WI38 (cell line): ENCODE data around the gene AURKAIP1.

Source experiments
- H3K4me3 ChIP-seq: 2 replicates; pipeline ENCODE4 v1.5.1; 2011; ENCODE audit warnings: low read depth, mild to moderate bottlenecking, control low read depth, low read length
- CTCF ChIP-seq: IDR thresholded peaks from 2 replicates; pipeline ENCODE4 v1.5.1; 2012; ENCODE audit warnings: low read depth, mild to moderate bottlenecking, control low read depth, low read length

Gene AURKAIP1

GRCh38 chr1:1374929-1375662 is at the start of gene AURKAIP1:
Gene AURKAIP1, minus strand, starts transcription at chr1:1375207. Its CDS starts 451 bp downstream, at chr1:1374756.
- peak; percentile 27; the same call in 1 of the 2 replicates for TF ChIP-seq CTCF
- H3K4me3 ChIP-seq, result peak within 1 kb of the TSS; percentile 89

GRCh38 chr1:1424707-1425106 is 49.7 kb upstream of the AURKAIP1 start:
- TF ChIP-seq CTCF, result no peak
- H3K4me3 ChIP-seq, result no peak overlapping the region

GRCh38 chr1:1423245-1423597 is 48.2 kb upstream of the AURKAIP1 start:
- H3K4me3 ChIP-seq, result no peak overlapping the region
- TF ChIP-seq CTCF, result no peak

GRCh38 chr1:1422465-1423244 is 47.6 kb upstream of the AURKAIP1 start:
- no peak overlapping the region for H3K4me3 ChIP-seq

DNA sequence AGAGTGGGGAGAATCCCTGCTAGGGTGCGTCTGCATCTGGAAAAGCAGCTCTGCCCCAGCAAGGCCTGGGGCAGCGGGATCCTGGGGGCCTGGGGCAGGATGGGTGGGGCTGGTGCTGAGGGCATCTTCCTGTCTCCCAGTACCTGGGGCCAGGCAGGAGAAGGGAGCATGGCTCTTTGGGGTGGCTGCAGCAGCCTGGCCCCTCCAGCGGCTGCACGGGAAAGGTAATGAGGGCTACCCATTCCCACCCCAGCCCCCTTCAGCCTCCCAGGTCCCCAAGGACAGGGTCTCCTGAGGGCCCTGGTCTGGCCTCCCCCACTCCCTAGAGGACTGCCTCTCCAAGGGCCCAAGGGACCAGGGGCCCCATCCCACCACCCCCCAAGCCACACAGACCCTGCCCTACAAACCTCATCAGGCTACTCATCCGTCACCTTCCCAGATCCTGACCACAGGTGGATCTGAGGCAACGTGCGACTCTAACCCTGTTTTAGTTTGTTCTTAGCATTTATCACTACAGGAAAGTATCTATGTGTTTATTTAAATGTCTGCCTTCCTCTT is 47.0 kb upstream of the AURKAIP1 start:
- no peak for TF ChIP-seq CTCF
- H3K4me3 ChIP-seq, result no peak overlapping the region

More at GRCh38 chr1:1422465-1423244, 47.6 kb upstream of the AURKAIP1 start:
- TF ChIP-seq CTCF, result no peak

- TF ChIP-seq CTCF, result no peak
- H3K4me3 ChIP-seq, result no peak within 1 kb of the TSS
Measured at GRCh38 chr1:1421147-1421906, 46.3 kb upstream of the AURKAIP1 start, which contains the start of gene ANKRD65. Gene ANKRD65, minus strand, starts transcription at chr1:1421276. Its CDS starts 271 bp downstream, at chr1:1421005.
